ENCODE results near the gene FAM3C. TPM values are rescaled to one million over a fixed set of nuclear protein-coding genes. Genes with fewer than 3 reads are reported as not detected.

Gene FAM3C
- total RNA-seq, 1 donor from 2014 or later = 42.0 TPM

DNA sequence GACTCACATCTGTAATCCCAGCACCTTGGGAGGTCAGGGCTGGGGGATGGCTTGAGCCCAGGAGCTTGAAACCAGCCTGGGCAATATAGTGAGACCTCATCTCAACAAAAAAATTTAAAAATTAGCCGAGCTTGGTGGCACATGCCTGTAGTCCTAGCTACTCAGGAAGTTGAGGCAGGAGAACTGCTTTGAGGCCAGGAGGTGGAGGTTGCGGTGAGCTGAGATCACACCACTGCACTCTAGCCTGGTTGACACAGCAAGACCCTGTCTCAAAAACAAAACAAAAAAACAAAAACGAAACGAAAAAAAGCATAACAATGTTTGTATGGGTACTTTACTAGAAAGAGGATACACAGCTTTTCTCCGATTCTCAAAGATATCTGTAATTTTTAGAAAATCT is 35.5 kb downstream of the FAM3C start:
- Mint-ChIP-seq H3K9me3 (ENCODE audit: unreplicated experiment) (no peaks in the 10 kb centered on the region), H3K36me3 (ENCODE audit: unreplicated experiment) (peaks cover 32% of the 10 kb centered on the region), H3K27ac (ENCODE audit: unreplicated experiment) (no peak overlapping the region), H3K4me1 (ENCODE audit: unreplicated experiment) (no peaks in the 10 kb centered on the region), H3K27me3 (ENCODE audit: unreplicated experiment) (no peaks in the 10 kb centered on the region), H3K4me3 (ENCODE audit: unreplicated experiment) (no peak overlapping the region)
- DNase-seq (ENCODE audit: extremely low spot score, unreplicated experiment) = no peak
- TF ChIP-seq, protein P1, sequence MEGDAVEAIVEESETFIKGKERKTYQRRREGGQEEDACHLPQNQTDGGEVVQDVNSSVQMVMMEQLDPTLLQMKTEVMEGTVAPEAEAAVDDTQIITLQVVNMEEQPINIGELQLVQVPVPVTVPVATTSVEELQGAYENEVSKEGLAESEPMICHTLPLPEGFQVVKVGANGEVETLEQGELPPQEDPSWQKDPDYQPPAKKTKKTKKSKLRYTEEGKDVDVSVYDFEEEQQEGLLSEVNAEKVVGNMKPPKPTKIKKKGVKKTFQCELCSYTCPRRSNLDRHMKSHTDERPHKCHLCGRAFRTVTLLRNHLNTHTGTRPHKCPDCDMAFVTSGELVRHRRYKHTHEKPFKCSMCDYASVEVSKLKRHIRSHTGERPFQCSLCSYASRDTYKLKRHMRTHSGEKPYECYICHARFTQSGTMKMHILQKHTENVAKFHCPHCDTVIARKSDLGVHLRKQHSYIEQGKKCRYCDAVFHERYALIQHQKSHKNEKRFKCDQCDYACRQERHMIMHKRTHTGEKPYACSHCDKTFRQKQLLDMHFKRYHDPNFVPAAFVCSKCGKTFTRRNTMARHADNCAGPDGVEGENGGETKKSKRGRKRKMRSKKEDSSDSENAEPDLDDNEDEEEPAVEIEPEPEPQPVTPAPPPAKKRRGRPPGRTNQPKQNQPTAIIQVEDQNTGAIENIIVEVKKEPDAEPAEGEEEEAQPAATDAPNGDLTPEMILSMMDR (IDR thresholded peaks at IDR 0.05) = no peak

DNA sequence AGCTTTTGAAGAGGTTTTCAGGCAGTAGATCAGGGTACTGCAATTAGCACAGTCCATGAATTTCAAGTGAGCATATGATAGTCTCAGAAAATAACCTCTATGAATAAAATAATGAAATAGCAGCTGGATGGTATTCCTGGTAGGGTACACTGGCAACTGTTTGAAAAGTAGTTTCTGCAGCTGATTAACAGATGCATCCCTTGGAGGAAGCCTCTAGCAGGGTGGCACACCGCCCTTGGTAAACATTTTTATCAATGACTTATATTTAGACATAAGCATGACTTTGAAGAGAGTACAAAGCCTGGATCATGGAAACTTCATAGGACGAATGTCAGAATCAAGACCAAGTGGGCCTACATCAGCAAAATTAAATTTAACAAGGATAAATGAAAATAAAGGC is 40.5 kb downstream of the FAM3C start:
- H3K27me3 Mint-ChIP-seq (ENCODE audit: unreplicated experiment) = no peaks in the 10 kb centered on the region
- no peak overlapping the region for H3K27ac Mint-ChIP-seq (ENCODE audit: unreplicated experiment)
- H3K36me3 Mint-ChIP-seq (ENCODE audit: unreplicated experiment) = peaks cover 36% of the 10 kb centered on the region
- H3K9me3 Mint-ChIP-seq (ENCODE audit: unreplicated experiment) = no peaks in the 10 kb centered on the region
- H3K4me3 Mint-ChIP-seq (ENCODE audit: unreplicated experiment) = no peak overlapping the region
- no peak for DNase-seq (ENCODE audit: extremely low spot score, unreplicated experiment)
- TF ChIP-seq, protein P1 (IDR thresholded peaks at IDR 0.05) = no peak
- no peaks in the 10 kb centered on the region for H3K4me1 Mint-ChIP-seq (ENCODE audit: unreplicated experiment)

DNA sequence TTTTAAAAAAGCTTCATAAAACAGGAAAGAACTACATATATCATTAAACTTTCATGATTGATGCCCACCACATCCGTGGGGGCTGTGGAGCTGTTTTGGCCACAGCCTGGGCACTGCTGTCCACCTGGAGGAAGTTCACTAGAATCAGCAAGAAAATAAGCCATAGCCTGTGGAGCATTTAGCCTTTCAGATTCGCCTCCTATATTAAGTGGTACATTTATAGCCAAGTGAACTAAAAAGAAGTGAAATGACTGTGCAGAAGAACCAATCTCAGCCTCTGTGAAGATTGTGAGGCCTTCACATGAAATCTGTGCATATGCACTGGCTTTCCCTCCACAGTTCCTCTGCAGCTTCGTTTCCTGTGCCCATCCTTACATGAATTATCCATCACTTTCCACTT is 43.8 kb downstream of the FAM3C start:
- DNase-seq (ENCODE audit: extremely low spot score, unreplicated experiment) = no peak
- H3K4me3 Mint-ChIP-seq (ENCODE audit: unreplicated experiment) = no peak overlapping the region
- H3K27me3 Mint-ChIP-seq (ENCODE audit: unreplicated experiment) = no peaks in the 10 kb centered on the region
- H3K27ac Mint-ChIP-seq (ENCODE audit: unreplicated experiment) = no peak overlapping the region
- no peaks in the 10 kb centered on the region for H3K9me3 Mint-ChIP-seq (ENCODE audit: unreplicated experiment)
- TF ChIP-seq, protein P1 (IDR thresholded peaks at IDR 0.05) = no peak
- H3K4me1 Mint-ChIP-seq (ENCODE audit: unreplicated experiment) = no peaks in the 10 kb centered on the region
- peaks cover 33% of the 10 kb centered on the region for H3K36me3 Mint-ChIP-seq (ENCODE audit: unreplicated experiment)

DNA sequence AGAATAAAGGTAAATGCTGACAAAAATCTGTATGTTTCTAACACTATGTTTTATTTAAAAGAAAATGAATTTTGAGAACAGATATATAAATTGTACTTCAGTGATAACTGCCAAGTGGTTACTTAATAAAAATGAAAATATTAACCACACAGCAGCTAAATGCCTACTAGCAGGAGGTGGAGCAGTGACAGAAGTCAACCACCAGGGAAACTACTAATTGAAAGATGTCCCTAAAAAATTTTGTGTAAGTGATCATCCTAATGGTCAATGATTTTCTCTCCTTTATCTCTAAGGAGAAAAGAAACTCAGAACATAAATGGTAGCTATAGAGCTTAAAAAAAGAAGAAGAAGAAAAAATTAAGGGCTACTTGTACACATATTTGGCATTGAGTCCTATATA is 44.4 kb downstream of the FAM3C start:
- DNase-seq (ENCODE audit: extremely low spot score, unreplicated experiment) = no peak
- Mint-ChIP-seq H3K4me3 (ENCODE audit: unreplicated experiment) (no peak overlapping the region), H3K27ac (ENCODE audit: unreplicated experiment) (no peak overlapping the region), H3K9me3 (ENCODE audit: unreplicated experiment) (no peaks in the 10 kb centered on the region), H3K27me3 (ENCODE audit: unreplicated experiment) (no peaks in the 10 kb centered on the region), H3K36me3 (ENCODE audit: unreplicated experiment) (peaks cover 33% of the 10 kb centered on the region), H3K4me1 (ENCODE audit: unreplicated experiment) (no peaks in the 10 kb centered on the region)
- TF ChIP-seq, protein P1 (IDR thresholded peaks at IDR 0.05) = peak; percentile 14

DNA sequence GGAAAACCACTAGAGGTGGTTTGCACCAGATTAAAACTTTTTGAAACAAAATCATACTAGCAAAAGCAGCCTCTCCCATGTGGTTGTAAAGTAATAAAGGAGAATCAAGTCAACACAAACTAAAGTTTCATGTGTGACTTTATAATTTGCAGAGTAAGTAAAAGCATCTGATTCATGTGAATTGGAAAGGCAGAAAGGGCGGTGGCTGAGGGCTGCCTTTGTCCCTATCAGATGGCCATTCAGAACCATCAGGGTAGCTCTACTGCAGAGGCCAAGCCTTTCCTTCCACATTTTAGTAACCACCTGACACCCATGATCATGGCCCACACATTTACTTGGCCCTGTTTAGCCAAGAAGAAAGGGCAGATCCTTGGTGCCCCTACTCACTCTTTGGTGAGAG is 51.6 kb downstream of the FAM3C start:
- Mint-ChIP-seq H3K27me3 (ENCODE audit: unreplicated experiment) (no peaks in the 10 kb centered on the region), H3K9me3 (ENCODE audit: unreplicated experiment) (no peaks in the 10 kb centered on the region), H3K36me3 (ENCODE audit: unreplicated experiment) (peaks cover 15% of the 10 kb centered on the region), H3K4me1 (ENCODE audit: unreplicated experiment) (peaks cover 32% of the 10 kb centered on the region), H3K27ac (ENCODE audit: unreplicated experiment) (peak overlapping the region; percentile 20), H3K4me3 (ENCODE audit: unreplicated experiment) (no peak overlapping the region)
- no peak for DNase-seq (ENCODE audit: extremely low spot score, unreplicated experiment)
- TF ChIP-seq, protein P1 (IDR thresholded peaks at IDR 0.05) = no peak
